Mucosa of descending colon (tissue), 3 donors: ENCODE measurements around the gene TBKBP1. TPM values are rescaled to one million over a fixed set of nuclear protein-coding genes. Genes with fewer than 3 reads are reported as not detected.
A peak's percentile ranks its signal among the peaks of the same experiment; 100 is the strongest.

Source experiments
- ATAC-seq: fragments of 200-7000 bp; cut with Tn5 transposase; one replicate; pipeline ENCODE4 v1.9.1; 2020; ENCODE audit warnings: mild to moderate bottlenecking, moderate library complexity
- DNase-seq, 3 donors: peaks; one replicate each; pipeline ENCODE4 v3.0.0-alpha.2; 2020
- H3K36me3 ChIP-seq: fragments of 200-600 bp; one replicate; pipeline ENCODE4 v1.8.0; 2021; ENCODE audit warnings: low read depth, mild to moderate bottlenecking
- H3K4me1 ChIP-seq: fragments of 200-600 bp; one replicate; pipeline ENCODE4 v1.8.0; 2021; ENCODE audit warnings: low read depth, mild to moderate bottlenecking
- H3K4me3 ChIP-seq: fragments of 200-600 bp; one replicate; pipeline ENCODE4 v1.8.0; 2021; ENCODE audit warnings: mild to moderate bottlenecking
- H3K9me3 ChIP-seq: fragments of 200-600 bp; one replicate; pipeline ENCODE4 v1.8.0; 2021; ENCODE audit warnings: mild to moderate bottlenecking
- intact Hi-C, 2 donors: fragments of 100-400 bp; cut with DNase I in 1 of 2; cut with micrococcal nuclease in 1 of 2; formaldehyde crosslinking; loops; one replicate each; pipeline versions ENCODE4 v1.11.0 to v1.11.1; 2022; cut with DNase I, micrococcal nuclease
- total RNA-seq, 3 donors: library from RNA; stranded (reverse); fragmentation: NEBNext Ultra II Directional in 2 of 3; extraction: Animal tissue kit (Norgen Biotek cat#: 25700) in 2 of 3; gene quantifications; one replicate each; pipeline versions ENCODE4 v1.2.1 to v1.2.4, GENCODE V29; 2021 to 2023
- TF ChIP-seq, protein P1 (sequence below): fragments of 200-600 bp; IDR thresholded peaks from one replicate; pipeline ENCODE4 v1.8.0; 2022; ENCODE audit warnings: antibody characterized with exemption, mild to moderate bottlenecking
- donor health status: DM: no; HTN: no; CAD: no; lungs with moderate emphysema.
- donor health status: DM: no; HTN: no; CAD: no.
- donor health status: DM: no; HTN: yes; CAD: no.

The TBKBP1 gene
- total RNA-seq, 3 donors from 2014 or later: 2.3 to 20.3 (median 3.2) TPM

GRCh38 chr17:47686276-47686635 is 7.7 kb upstream of the TBKBP1 start:
- TF ChIP-seq, protein P1, sequence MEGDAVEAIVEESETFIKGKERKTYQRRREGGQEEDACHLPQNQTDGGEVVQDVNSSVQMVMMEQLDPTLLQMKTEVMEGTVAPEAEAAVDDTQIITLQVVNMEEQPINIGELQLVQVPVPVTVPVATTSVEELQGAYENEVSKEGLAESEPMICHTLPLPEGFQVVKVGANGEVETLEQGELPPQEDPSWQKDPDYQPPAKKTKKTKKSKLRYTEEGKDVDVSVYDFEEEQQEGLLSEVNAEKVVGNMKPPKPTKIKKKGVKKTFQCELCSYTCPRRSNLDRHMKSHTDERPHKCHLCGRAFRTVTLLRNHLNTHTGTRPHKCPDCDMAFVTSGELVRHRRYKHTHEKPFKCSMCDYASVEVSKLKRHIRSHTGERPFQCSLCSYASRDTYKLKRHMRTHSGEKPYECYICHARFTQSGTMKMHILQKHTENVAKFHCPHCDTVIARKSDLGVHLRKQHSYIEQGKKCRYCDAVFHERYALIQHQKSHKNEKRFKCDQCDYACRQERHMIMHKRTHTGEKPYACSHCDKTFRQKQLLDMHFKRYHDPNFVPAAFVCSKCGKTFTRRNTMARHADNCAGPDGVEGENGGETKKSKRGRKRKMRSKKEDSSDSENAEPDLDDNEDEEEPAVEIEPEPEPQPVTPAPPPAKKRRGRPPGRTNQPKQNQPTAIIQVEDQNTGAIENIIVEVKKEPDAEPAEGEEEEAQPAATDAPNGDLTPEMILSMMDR: no peak
- Histone ChIP-seq H3K4me3 (no peak overlapping the region), H3K9me3 (no peaks in the 10 kb centered on the region), H3K36me3 (no peaks in the 10 kb centered on the region), H3K4me1 (no peaks in the 10 kb centered on the region)
- DNase-seq (no peak), ATAC-seq (no peak)
- intact Hi-C loops: no loop called here

GRCh38 chr17:47686664-47687327 is 7.2 kb upstream of the TBKBP1 start:
- H3K36me3 ChIP-seq: no peaks in the 10 kb centered on the region
- TF ChIP-seq, protein P1: no peak
- ATAC-seq: no peak
- no peak for DNase-seq
- no peak overlapping the region for H3K4me3 ChIP-seq
- H3K9me3 ChIP-seq: no peaks in the 10 kb centered on the region
- no peaks in the 10 kb centered on the region for H3K4me1 ChIP-seq
- intact Hi-C loops: no loop called here

GRCh38 chr17:47687328-47687690 is 6.7 kb upstream of the TBKBP1 start:
- H3K4me3 ChIP-seq: no peak overlapping the region
- no peak for DNase-seq
- intact Hi-C loops: no loop called here
- H3K36me3 ChIP-seq: no peaks in the 10 kb centered on the region
- no peaks in the 10 kb centered on the region for H3K4me1 ChIP-seq
- H3K9me3 ChIP-seq: no peaks in the 10 kb centered on the region
- TF ChIP-seq, protein P1: no peak
- no peak for ATAC-seq

- H3K4me1 ChIP-seq: peaks cover 2% of the 10 kb centered on the region
- no peaks in the 10 kb centered on the region for H3K36me3 ChIP-seq
- ATAC-seq (peak; percentile 36), DNase-seq (peak in 1 of 3 donors; percentile 20)
- TF ChIP-seq, protein P1: no peak
- intact Hi-C loops: no loop called here
- no peaks in the 10 kb centered on the region for H3K9me3 ChIP-seq
- H3K4me3 ChIP-seq: no peak overlapping the region
Observed at GRCh38 chr17:47687748-47688147, 6.2 kb upstream of the TBKBP1 start.

DNA sequence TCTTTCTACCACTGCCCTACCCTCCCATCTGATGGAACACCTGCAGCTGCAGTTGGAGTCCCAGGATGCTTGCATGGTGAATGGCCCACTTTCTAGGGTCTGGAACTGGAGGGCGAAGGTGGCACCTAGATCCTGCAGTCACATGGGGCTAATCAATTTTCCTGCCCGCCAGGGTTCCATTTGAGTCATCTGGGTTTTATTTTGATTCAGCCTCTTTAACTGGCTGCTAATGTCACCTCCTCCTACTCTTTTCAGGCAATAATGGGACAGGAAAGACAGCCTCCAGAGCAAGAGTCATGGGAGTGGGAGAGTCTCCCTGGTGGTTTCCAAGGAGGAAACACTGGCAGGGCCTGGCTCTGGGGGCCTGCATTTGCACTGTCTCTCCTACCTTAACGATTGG is 3.8 kb upstream of the TBKBP1 start:
- DNase-seq (no peak), ATAC-seq (no peak)
- TF ChIP-seq, protein P1: no peak
- intact Hi-C loops: no loop called here
- Histone ChIP-seq H3K4me3 (no peak overlapping the region), H3K4me1 (peaks cover 13% of the 10 kb centered on the region), H3K36me3 (no peaks in the 10 kb centered on the region), H3K9me3 (no peaks in the 10 kb centered on the region)
